NCI-H1436 (cell line): ENCODE results near the gene PFKFB2.

Experiments
- DNase-seq: peaks from one replicate; lab custom pipeline; 2025; lab: John Stamatoyannopoulos, UW

The PFKFB2 gene

GRCh38 chr1:207021876-207022596 is 31.0 kb upstream of the PFKFB2 start:
- no peak for DNase-seq

GRCh38 chr1:207022996-207023679 is 29.9 kb upstream of the PFKFB2 start:
- no peak for DNase-seq

GRCh38 chr1:207024202-207025145 is 28.6 kb upstream of the PFKFB2 start:
- DNase-seq, result no peak

- no peak for DNase-seq
These were observed 27.8 kb upstream of the PFKFB2 start for GRCh38 chr1:207025146-207025880.

GRCh38 chr1:207026104-207026534 is 27.0 kb upstream of the PFKFB2 start:
- DNase-seq, result no peak

GRCh38 chr1:207027206-207027777 is 25.8 kb upstream of the PFKFB2 start:
- DNase-seq, result no peak

GRCh38 chr1:207027921-207028320 is 25.2 kb upstream of the PFKFB2 start:
- DNase-seq, result no peak

GRCh38 chr1:207028884-207029650 is 24.0 kb upstream of the PFKFB2 start:
- no peak for DNase-seq

- DNase-seq, result peak; percentile 36
These were observed 23.2 kb upstream of the PFKFB2 start for GRCh38 chr1:207029701-207030521.

GRCh38 chr1:207030522-207031009 is 22.5 kb upstream of the PFKFB2 start:
- DNase-seq, result no peak

- DNase-seq, result no peak
These were observed 22.1 kb upstream of the PFKFB2 start for GRCh38 chr1:207031016-207031415.

- no peak for DNase-seq
These were observed 21.3 kb upstream of the PFKFB2 start for GRCh38 chr1:207031632-207032264.

- DNase-seq, result peak; percentile 85
These were observed 20.5 kb upstream of the PFKFB2 start, which contains the start of gene C1orf116 for GRCh38 chr1:207032528-207033017. C1orf116 (minus strand) TSS chr1:207032756; CDS start chr1:207027598, 5,158 bp downstream.

- DNase-seq, result no peak
These were observed 19.8 kb upstream of the PFKFB2 start for GRCh38 chr1:207033302-207033701.

GRCh38 chr1:207034208-207034607 is 18.9 kb upstream of the PFKFB2 start:
- DNase-seq, result no peak

- DNase-seq, result no peak
These were observed 18.1 kb upstream of the PFKFB2 start for GRCh38 chr1:207034998-207035397.

GRCh38 chr1:207035877-207036551 is 17.1 kb upstream of the PFKFB2 start:
- DNase-seq, result no peak

GRCh38 chr1:207036865-207037264 is 16.2 kb upstream of the PFKFB2 start:
- DNase-seq, result no peak
